A549 (cell line): ENCODE results near the gene TFF3.

Experiments
- CEBPB ChIP-seq, 2 experiments: fragments of >200 bp in 1 of 2; sonication (Bioruptor Twin) in 1 of 2; formaldehyde crosslinking in 1 of 2; IDR thresholded peaks; 2 replicates each; pipeline ENCODE4 v1.6.1; 2012 to 2016
- CTCF ChIP-seq: fragments of >200 bp; sonication (Bioruptor Twin); formaldehyde crosslinking; IDR thresholded peaks from 3 replicates; pipeline ENCODE4 v1.5.1; 2016
- KDM1A ChIP-seq: fragments of 200-600 bp; sonication (generic); IDR thresholded peaks from 2 replicates; pipeline ENCODE4 v1.6.1; 2016; ENCODE audit warnings: low read depth, mild to moderate bottlenecking
- MAX ChIP-seq: IDR thresholded peaks from 2 replicates; pipeline ENCODE4 v1.6.1; 2012
- NR3C1 ChIP-seq: fragments of >200 bp; sonication (Bioruptor Twin); formaldehyde crosslinking; IDR thresholded peaks from 3 replicates; pipeline ENCODE4 v1.6.1; 2017
- POLR2A ChIP-seq: IDR thresholded peaks from 2 replicates; pipeline ENCODE4 v1.6.1; 2012; ENCODE audit warnings: mild to moderate bottlenecking, low read length
- RFX5 ChIP-seq: fragments of 450-650 bp; IDR thresholded peaks from 2 replicates; pipeline ENCODE4 v1.7.1; 2014; ENCODE audit warnings: antibody characterized with exemption, mild to moderate bottlenecking, moderate library complexity
- SMC3 ChIP-seq: fragments of >200 bp; sonication (Bioruptor Twin); formaldehyde crosslinking; IDR thresholded peaks from 3 replicates; pipeline ENCODE4 v1.6.1; 2018; ENCODE audit warnings: inconsistent platforms
- TP53 ChIP-seq: fragments of 250-450 bp; sonication (Bioruptor Pico); IDR thresholded peaks from 2 replicates; pipeline ENCODE4 v1.5.0; 2021; ENCODE audit warnings: mild to moderate bottlenecking, moderate library complexity
- ZC3H11A ChIP-seq: fragments of 450-650 bp; IDR thresholded peaks from 2 replicates; pipeline ENCODE4 v1.6.1; 2014; ENCODE audit warnings: antibody characterized with exemption, mild to moderate bottlenecking

GRCh38 chr21:42312626-42313104, 2.5 kb downstream of the TFF3 start:
- TF ChIP-seq CTCF = no peak
- no peak for TF ChIP-seq KDM1A
- no peak for TF ChIP-seq POLR2A
- TF ChIP-seq CEBPB (IDR thresholded peaks at IDR 0.05) = no peak
- TF ChIP-seq RFX5 = no peak
- TF ChIP-seq TP53 (CRISPR knock-in tag) = no peak
- no peak for TF ChIP-seq MAX
- TF ChIP-seq ZC3H11A = no peak
- no peak for TF ChIP-seq NR3C1
- TF ChIP-seq SMC3 = no peak
